Esophagus squamous epithelium (tissue), 5 donors: ENCODE data around the gene ZDHHC17. TPM values are rescaled to one million over a fixed set of nuclear protein-coding genes. Genes with fewer than 3 reads are reported as not detected.

Experiments
- DNase-seq: peaks from one replicate; lab custom pipeline; 2025; lab: John Stamatoyannopoulos, UW
- H3K27ac ChIP-seq, 4 donors: fragments of 200-600 bp; sonication (generic); one replicate each; pipeline ENCODE4 v1.5.1; 2016 to 2019; ENCODE audit warnings: mild to moderate bottlenecking in 1 of 4
- H3K27me3 ChIP-seq, 4 donors: fragments of 200-600 bp; sonication (generic); 1 replicate in 3 of 4; 2 replicates in 1 of 4; pipeline versions ENCODE4 v1.5.1 to v1.6.0; 2017 to 2021; ENCODE audit warnings: antibody characterized with exemption in 1 of 4
- H3K36me3 ChIP-seq, 3 donors: fragments of 200-600 bp; sonication (generic); one replicate each; pipeline ENCODE4 v1.5.1; 2016 to 2019
- H3K4me1 ChIP-seq, 3 donors: fragments of 200-600 bp; sonication (generic); one replicate each; pipeline ENCODE4 v1.5.1; 2017 to 2019
- H3K4me3 ChIP-seq, 4 donors: fragments of 200-600 bp; sonication (generic); 1 replicate in 3 of 4; 2 replicates in 1 of 4; pipeline ENCODE4 v1.5.1; 2016 to 2019; ENCODE audit warnings: mild to moderate bottlenecking in 2 of 4, moderate library complexity in 1 of 4
- H3K9me3 ChIP-seq, 3 donors: fragments of 200-600 bp; sonication (generic); one replicate each; pipeline ENCODE4 v1.5.1; 2016 to 2019
- CTCF ChIP-seq, 6 experiments: fragments of 450-650 bp in 4 of 6; fragments of 200-600 bp in 2 of 6; sonication (generic) in 2 of 6; IDR thresholded peaks; one replicate each; pipeline ENCODE4 v1.5.1; 2016 to 2019; ENCODE audit warnings: antibody characterized with exemption in 6 of 6, mild to moderate bottlenecking in 4 of 6, moderate library complexity in 4 of 6
- POLR2A ChIP-seq, 4 donors: fragments of 450-650 bp; IDR thresholded peaks; one replicate each; pipeline ENCODE4 v1.6.1; 2017; ENCODE audit warnings: antibody characterized with exemption in 4 of 4, mild to moderate bottlenecking in 4 of 4, moderate library complexity in 3 of 4
- WGBS, 2 donors: methylation state at CpG; one replicate each; pipeline ENCODE4 v1.1.5; 2018; 5-methylcytosine and 5-hydroxymethylcytosine counted together
- intact Hi-C: fragments of 100-400 bp; cut with DNase I; formaldehyde crosslinking; loops from one replicate; pipeline ENCODE4 v1.15.0; 2022
- total RNA-seq, 4 donors: library from RNA; depleted of rRNA; stranded (reverse); fragments of >200 nt; gene quantifications; one replicate each; pipeline ENCODE4 v1.1.0, GENCODE V29; 2016
- donor health status: DM: yes; HTN: yes; CAD: no.

Gene ZDHHC17
- total RNA-seq, 4 donors from 2014 or later = 6.7 to 26.7 (median 11.7) TPM

- no peak overlapping the region for H3K27ac ChIP-seq
- intact Hi-C loops = no loop called here
These were observed 16.7 kb upstream of the ZDHHC17 start for GRCh38 chr12:76747245-76747644.

GRCh38 chr12:76755829-76756379, 8.0 kb upstream of the ZDHHC17 start:
- no peak for DNase-seq
- no peak for TF ChIP-seq POLR2A (IDR thresholded peaks at IDR 0.05)
- no peak for TF ChIP-seq CTCF (IDR thresholded peaks at IDR 0.05)
- Histone ChIP-seq H3K27me3 (no peaks in the 10 kb centered on the region), H3K27ac (no peak overlapping the region), H3K4me3 (no peak overlapping the region), H3K9me3 (no peaks in the 10 kb centered on the region), H3K4me1 (no peaks in the 10 kb centered on the region), H3K36me3 (no peaks in the 10 kb centered on the region)
- intact Hi-C loops = no loop called here
- 80 to 87% methylated on average over 9 of the region's 9 CpGs for WGBS, 2 donors

More at GRCh38 chr12:76747245-76747644, 16.7 kb upstream of the ZDHHC17 start:
- H3K9me3 ChIP-seq = no peaks in the 10 kb centered on the region
- 94 to 96% methylated on average over 2 of the region's 2 CpGs for WGBS, 2 donors
- DNase-seq = no peak
- H3K36me3 ChIP-seq = no peaks in the 10 kb centered on the region
- H3K27me3 ChIP-seq = no peaks in the 10 kb centered on the region
- TF ChIP-seq CTCF (IDR thresholded peaks at IDR 0.05) (no peak), POLR2A (IDR thresholded peaks at IDR 0.05) (no peak)
- no peak overlapping the region for H3K4me3 ChIP-seq
- no peaks in the 10 kb centered on the region for H3K4me1 ChIP-seq

- intact Hi-C loops = no loop called here
- Histone ChIP-seq H3K4me1 (no peaks in the 10 kb centered on the region), H3K4me3 (no peak overlapping the region), H3K27me3 (no peaks in the 10 kb centered on the region), H3K27ac (no peak overlapping the region), H3K36me3 (no peaks in the 10 kb centered on the region), H3K9me3 (no peaks in the 10 kb centered on the region)
- no peak for DNase-seq
- WGBS, 2 donors = 37 to 42% methylated on average over 1 of the region's 1 CpG
- TF ChIP-seq CTCF (IDR thresholded peaks at IDR 0.05) = no peak
- no peak for TF ChIP-seq POLR2A (IDR thresholded peaks at IDR 0.05)
These were observed 6.2 kb upstream of the ZDHHC17 start for GRCh38 chr12:76757694-76758093.

- 79 to 84% methylated on average over 8 of the region's 8 CpGs for WGBS, 2 donors
- peak overlapping the region in 1 of 4 donors; percentile 98 for H3K27ac ChIP-seq
- DNase-seq = no peak
These were observed 1.3 kb upstream of the ZDHHC17 start for GRCh38 chr12:76762601-76762980.

More at GRCh38 chr12:76762601-76762980, 1.3 kb upstream of the ZDHHC17 start:
- peaks cover 0 to 35% (median 9%) of the 10 kb centered on the region in 3 donors for H3K4me1 ChIP-seq
- H3K27me3 ChIP-seq = no peaks in the 10 kb centered on the region
- no peaks in the 10 kb centered on the region for H3K9me3 ChIP-seq
- intact Hi-C loops = no loop called here
- no peaks in the 10 kb centered on the region for H3K36me3 ChIP-seq
- no peak overlapping the region for H3K4me3 ChIP-seq
- TF ChIP-seq CTCF (IDR thresholded peaks at IDR 0.05) (no peak), POLR2A (IDR thresholded peaks at IDR 0.05) (no peak)
